ENCODE results near the gene TBL3. TPM values are rescaled to one million over a fixed set of nuclear protein-coding genes. Genes with fewer than 3 reads are reported as not detected.

Gene TBL3
- total and polyA plus RNA-seq, 2 donors (not counting 1 experiment from before 2014, with no cell fraction given) = 31.9 to 52.2 TPM

GRCh38 chr16:1982991-1983543 lies 11.2 kb downstream of the TBL3 start:
- Histone ChIP-seq H3K4me3 (ENCODE audit: control extremely low read depth in 1 of 5, extremely low read depth in 1 of 5, insufficient read depth in 1 of 5, low read depth in 2 of 5, low read length in 4 of 5) (peak overlapping the region in 4 of 5 experiments; percentile 57 to 78 (median 64)), H3K4me2 (replicated peaks; ENCODE audit: low read depth, low read length, poor library complexity, severe bottlenecking) (peak overlapping the region; percentile 98), H3K9me3 (ENCODE audit: control extremely low read depth in 1 of 3, control insufficient read depth in 2 of 3, insufficient read depth in 1 of 3, low read length in 2 of 3) (peaks cover 0 to 4% (median 0%) of the 10 kb centered on the region in 3 donors), H2AFZ (ENCODE audit: insufficient read depth, low read depth, low read length, poor library complexity, severe bottlenecking) (peak overlapping the region; percentile 88), H3K9ac (ENCODE audit: low read length) (peak overlapping the region; percentile 76), H3K36me3 (replicated peaks in 1 of 2; ENCODE audit: control extremely low read depth in 1 of 2, control insufficient read depth in 1 of 2, extremely low read depth in 1 of 2, insufficient read depth in 2 of 2, low read length in 1 of 2) (peaks cover 0 to 15% of the 10 kb centered on the region in 2 experiments), H4K20me1 (ENCODE audit: control insufficient read depth, insufficient read depth, low read length, poor library complexity, severe bottlenecking) (no peaks in the 10 kb centered on the region), H3K27ac (ENCODE audit: low read length in 2 of 2) (no peak overlapping the region), H3K4me1 (ENCODE audit: control insufficient read depth in 2 of 2, insufficient read depth in 2 of 2, low read length in 2 of 2) (peaks cover 16 to 35% of the 10 kb centered on the region in 2 donors), H3K79me2 (ENCODE audit: control insufficient read depth, insufficient read depth, low read length) (no peaks in the 10 kb centered on the region), H3K27me3 (replicated peaks in 1 of 4; ENCODE audit: control extremely low read depth in 1 of 4, control insufficient read depth in 3 of 4, insufficient read depth in 4 of 4, low read length in 3 of 4) (peaks cover 0 to 45% (median 19%) of the 10 kb centered on the region in 4 experiments)
- no peak for ATAC-seq (ENCODE audit: low read depth)
- intact Hi-C loops (cut with micrococcal nuclease) = loop anchor here (1.0 kb wide), 2 partner anchors 8 to 11 kb away; partner anchors contain the start of gene TBL3
- Mint-ChIP-seq H3K4me1 (peaks cover 22% of the 10 kb centered on the region), H3K9me3 (ENCODE audit: insufficient read depth) (no peaks in the 10 kb centered on the region), H3K27me3 (peaks cover 6% of the 10 kb centered on the region), H3K27ac (peak overlapping the region; percentile 46), H3K4me3 (peak overlapping the region; percentile 88)
- no peak for DNase-seq
- no peak for TF ChIP-seq EZH2 (IDR thresholded peaks at IDR 0.05; ENCODE audit: borderline replicate concordance, insufficient read depth, low read depth, low read length, poor library complexity, severe bottlenecking)
- no peak for TF ChIP-seq CTCF (IDR thresholded peaks at IDR 0.05)
- WGBS (ENCODE audit: insufficient coverage) = 20% methylated on average over 16 of the region's 19 CpGs
- POLR2A ChIA-PET = interaction anchor here (0.6 to 3.5 kb wide), 4 partner anchors 9 to 1254 kb away, joined by 4 to 15 read pairs (median 6); partner anchors contain the start of genes RPS2 and TBL3
- CTCF ChIA-PET = interaction anchor here (0.9 to 1.4 kb wide), 2 partner anchors 11 to 157 kb away, joined by 4 to 6 read pairs; partner anchors contain the start of gene TBL3
